Activated naive CD4-positive, alpha-beta T cell treated with anti-CD3 and anti-CD28 coated beads, Interleukin-2, amount 10 ng/mL, durations not matched to agents 7 days and 5 days (primary cell): Measurements from ENCODE around the gene DCDC2C.

Experiments used
- CTCF ChIA-PET: fragments of 350-600 bp; sonication (Branson Sonifier 250); formaldehyde crosslinking; loops from one replicate; lab custom pipeline; 2021; ENCODE audit warnings: antibody characterized with exemption; lab: Charles Lee
- DNase-seq: peaks from one replicate; pipeline ENCODE4 v3.0.0-alpha.2; 2020
- H3K27ac Mint-ChIP-seq: one replicate; pipeline ENCODE4 v1.8.0; 2021; ENCODE audit warnings: mild to moderate bottlenecking, moderate library complexity, mixed read lengths
- H3K27me3 Mint-ChIP-seq: one replicate; pipeline ENCODE4 v1.8.0; 2021; ENCODE audit warnings: mild to moderate bottlenecking, mixed read lengths
- H3K36me3 Mint-ChIP-seq: one replicate; pipeline ENCODE4 v1.8.0; 2021; ENCODE audit warnings: mixed read lengths
- H3K4me1 Mint-ChIP-seq: one replicate; pipeline ENCODE4 v1.8.0; 2021; ENCODE audit warnings: mixed read lengths
- H3K4me3 Mint-ChIP-seq: one replicate; pipeline ENCODE4 v1.8.0; 2021; ENCODE audit warnings: mild to moderate bottlenecking, moderate library complexity, mixed read lengths
- H3K9me3 Mint-ChIP-seq: one replicate; pipeline ENCODE4 v1.8.0; 2021; ENCODE audit warnings: mixed read lengths

DCDC2C gene

DNA sequence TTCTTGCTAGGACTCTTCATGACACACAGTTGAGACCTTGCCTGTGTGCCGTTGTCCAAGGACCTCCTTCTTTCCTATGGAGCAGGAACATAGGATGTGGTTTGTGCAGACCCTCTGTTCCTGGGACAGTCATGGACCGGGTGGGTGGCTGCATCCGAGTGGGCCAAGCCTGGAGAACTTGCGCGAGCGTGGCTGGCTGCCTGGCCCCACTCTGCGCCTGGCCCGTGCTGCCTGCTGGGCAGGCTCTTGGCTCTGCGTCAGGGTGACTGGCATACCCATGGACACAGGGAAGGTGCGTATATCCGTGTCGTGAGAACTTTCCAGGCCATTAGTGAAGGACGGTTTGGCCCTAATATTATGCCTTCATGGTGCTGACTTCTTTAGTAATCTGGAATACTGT is 68.2 kb downstream of the DCDC2C start:
- H3K36me3 Mint-ChIP-seq: no peaks in the 10 kb centered on the region
- CTCF ChIA-PET: no interaction called here
- peaks cover 7% of the 10 kb centered on the region for H3K27me3 Mint-ChIP-seq
- DNase-seq: no peak
- no peaks in the 10 kb centered on the region for H3K9me3 Mint-ChIP-seq
- no peak overlapping the region for H3K4me3 Mint-ChIP-seq
- no peak overlapping the region for H3K27ac Mint-ChIP-seq
- H3K4me1 Mint-ChIP-seq: no peaks in the 10 kb centered on the region

DNA sequence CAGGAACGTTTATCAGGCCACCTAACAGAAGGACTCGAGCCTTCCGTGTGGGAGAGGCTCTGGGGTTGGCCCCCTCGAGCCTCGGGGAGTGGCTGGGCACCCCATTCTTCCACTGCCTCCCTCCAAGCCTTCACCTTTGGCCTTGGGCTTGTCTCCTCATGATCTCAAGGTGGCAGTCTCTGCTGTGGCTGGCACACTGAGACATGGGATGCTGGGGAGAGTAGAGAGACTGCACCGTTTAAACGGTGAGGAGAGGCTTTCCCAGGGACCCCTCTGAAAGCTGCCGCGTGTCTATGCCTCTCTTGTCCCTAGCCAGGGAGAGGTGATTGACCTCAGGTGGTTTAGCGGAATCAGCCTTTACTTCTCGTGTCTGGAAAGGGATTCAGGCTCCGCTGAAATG is 71.0 kb downstream of the DCDC2C start:
- no peaks in the 10 kb centered on the region for H3K36me3 Mint-ChIP-seq
- no peak for DNase-seq
- H3K27me3 Mint-ChIP-seq: peaks cover 31% of the 10 kb centered on the region
- H3K4me1 Mint-ChIP-seq: peaks cover 7% of the 10 kb centered on the region
- CTCF ChIA-PET: no interaction called here
- H3K4me3 Mint-ChIP-seq: no peak overlapping the region
- no peak overlapping the region for H3K27ac Mint-ChIP-seq
- H3K9me3 Mint-ChIP-seq: no peaks in the 10 kb centered on the region

DNA sequence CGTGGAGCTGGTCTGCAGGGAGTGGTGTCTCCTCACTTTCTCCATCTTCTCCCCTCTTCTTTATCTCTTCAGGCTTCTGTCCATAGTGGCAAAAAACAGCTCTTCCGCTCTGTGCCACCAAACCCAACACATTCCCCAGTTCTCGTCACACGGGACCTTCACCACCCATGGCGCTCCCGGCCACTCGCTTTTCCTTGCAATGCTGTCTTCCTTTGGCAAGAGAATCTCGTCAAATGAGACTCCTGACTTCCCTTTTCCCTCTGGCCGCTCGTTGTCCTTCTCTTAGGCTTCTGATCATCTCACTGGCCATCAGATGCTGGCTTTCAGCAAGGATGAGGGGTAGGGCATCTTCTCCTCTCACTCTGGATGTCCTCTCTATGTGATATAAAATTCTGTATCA is 72.9 kb downstream of the DCDC2C start:
- no peak overlapping the region for H3K27ac Mint-ChIP-seq
- H3K36me3 Mint-ChIP-seq: no peaks in the 10 kb centered on the region
- H3K4me3 Mint-ChIP-seq: no peak overlapping the region

DNA sequence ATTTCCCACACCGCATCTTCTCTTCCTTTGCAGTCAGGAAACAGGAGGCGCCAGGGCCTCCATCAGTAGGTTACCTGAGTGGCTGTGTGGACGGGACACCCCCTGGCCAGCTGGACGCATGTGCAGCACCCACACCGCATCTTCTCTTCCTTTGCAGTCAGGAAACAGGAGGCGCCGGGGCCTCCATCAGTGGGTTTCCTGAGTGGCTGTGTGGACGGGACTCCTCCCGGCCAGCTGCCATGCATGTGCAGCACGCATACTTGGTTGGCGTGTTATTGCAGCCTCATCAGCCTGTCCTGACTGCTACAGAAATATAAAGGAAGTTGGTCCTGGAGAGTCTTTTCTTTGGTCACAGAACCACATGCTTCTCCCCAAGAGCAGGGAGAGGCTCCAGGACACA is 74.6 kb downstream of the DCDC2C start:
- H3K36me3 Mint-ChIP-seq: no peaks in the 10 kb centered on the region
- no peak overlapping the region for H3K27ac Mint-ChIP-seq
- CTCF ChIA-PET: interaction anchor here (1.7 kb wide), 1 partner anchor 50 kb away, joined by 5 read pairs; no protein-coding TSS in a partner anchor

More for the DNA sequence above, 72.9 kb downstream of the DCDC2C start:
- CTCF ChIA-PET: interaction anchor here (1.7 kb wide), 1 partner anchor 48 kb away, joined by 5 read pairs; no protein-coding TSS in a partner anchor
- H3K4me1 Mint-ChIP-seq: peaks cover 23% of the 10 kb centered on the region
- H3K9me3 Mint-ChIP-seq: no peaks in the 10 kb centered on the region
- no peak for DNase-seq
- H3K27me3 Mint-ChIP-seq: peaks cover 36% of the 10 kb centered on the region

DNA sequence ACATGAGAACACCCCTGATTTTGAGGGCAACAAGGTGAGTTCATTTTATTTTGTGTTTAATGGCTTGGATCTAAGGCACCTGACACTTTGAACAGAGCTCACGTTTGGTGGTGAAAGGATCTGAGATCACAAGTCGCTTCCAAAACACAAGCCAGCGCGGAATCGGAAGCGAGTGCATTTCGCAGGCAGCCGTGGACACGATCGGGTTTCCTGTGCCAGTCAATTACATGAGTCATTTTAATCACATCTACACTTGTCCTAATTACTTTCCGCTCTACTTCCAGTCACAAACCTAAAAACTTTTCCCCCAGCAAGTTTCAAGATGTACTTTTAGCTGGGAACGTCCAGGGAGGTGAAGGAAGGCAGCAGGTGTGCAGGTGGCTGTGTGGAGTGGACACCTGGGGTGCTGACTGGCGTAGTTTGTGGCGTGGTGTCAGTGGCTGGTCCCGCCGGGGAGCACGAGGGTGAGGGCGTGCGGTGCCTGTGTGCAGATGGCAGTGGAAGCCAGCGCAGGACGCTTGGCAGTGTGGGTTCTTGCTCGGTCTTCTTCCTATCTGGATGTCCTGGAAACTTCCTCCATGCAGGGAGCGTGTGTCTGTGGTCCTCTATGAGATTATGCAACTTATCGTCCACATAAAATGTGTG is 75.6 kb downstream of the DCDC2C start:
- no peaks in the 10 kb centered on the region for H3K9me3 Mint-ChIP-seq
- H3K27ac Mint-ChIP-seq: no peak overlapping the region
- CTCF ChIA-PET: interaction anchor here (2.9 to 4.3 kb wide), 2 partner anchors 48 to 51 kb away, joined by 11 to 60 read pairs; no protein-coding TSS in a partner anchor
- H3K4me3 Mint-ChIP-seq: no peak overlapping the region
- peaks cover 36% of the 10 kb centered on the region for H3K27me3 Mint-ChIP-seq
- no peaks in the 10 kb centered on the region for H3K36me3 Mint-ChIP-seq
- DNase-seq: no peak
- H3K4me1 Mint-ChIP-seq: peaks cover 23% of the 10 kb centered on the region

More for the DNA sequence above, 74.6 kb downstream of the DCDC2C start:
- Mint-ChIP-seq H3K9me3 (no peaks in the 10 kb centered on the region), H3K4me1 (peaks cover 23% of the 10 kb centered on the region), H3K4me3 (no peak overlapping the region), H3K27me3 (peaks cover 36% of the 10 kb centered on the region)
- no peak for DNase-seq

DNA sequence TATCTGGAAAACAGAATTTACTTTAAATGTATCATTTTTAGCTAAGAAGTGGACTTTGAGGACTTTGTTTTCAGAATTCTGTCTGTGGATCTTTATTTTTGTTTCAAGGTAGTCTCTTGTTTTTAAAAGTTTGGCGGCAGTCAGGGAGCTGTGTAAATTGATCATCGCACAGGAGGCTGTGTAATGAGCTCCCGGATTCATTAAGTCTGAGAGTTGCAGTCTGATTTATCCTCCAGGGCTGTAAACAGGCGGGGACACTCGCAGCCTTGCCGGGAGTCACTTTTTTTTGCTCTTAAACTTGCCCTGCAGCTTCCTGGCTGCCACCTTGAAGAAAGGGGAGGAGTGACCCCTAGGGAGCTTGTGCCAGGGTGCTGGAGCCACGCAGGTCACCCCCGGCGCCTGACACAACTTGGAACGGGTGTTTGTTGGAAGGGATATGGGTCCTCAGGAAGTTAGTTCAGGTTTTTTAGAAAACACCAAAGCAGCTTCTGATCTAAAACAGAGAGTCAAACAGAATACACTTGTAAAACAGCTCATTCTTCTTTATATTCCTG is 76.2 kb downstream of the DCDC2C start:
- Mint-ChIP-seq H3K9me3 (no peaks in the 10 kb centered on the region), H3K27me3 (peaks cover 36% of the 10 kb centered on the region), H3K4me3 (no peak overlapping the region), H3K36me3 (no peaks in the 10 kb centered on the region), H3K27ac (peak overlapping the region; percentile 35), H3K4me1 (peaks cover 23% of the 10 kb centered on the region)
- CTCF ChIA-PET: interaction anchor here (1.7 to 4.3 kb wide), 4 partner anchors 12 to 128 kb away, joined by 5 to 60 read pairs (median 13); no protein-coding TSS in a partner anchor
- no peak for DNase-seq

DNA sequence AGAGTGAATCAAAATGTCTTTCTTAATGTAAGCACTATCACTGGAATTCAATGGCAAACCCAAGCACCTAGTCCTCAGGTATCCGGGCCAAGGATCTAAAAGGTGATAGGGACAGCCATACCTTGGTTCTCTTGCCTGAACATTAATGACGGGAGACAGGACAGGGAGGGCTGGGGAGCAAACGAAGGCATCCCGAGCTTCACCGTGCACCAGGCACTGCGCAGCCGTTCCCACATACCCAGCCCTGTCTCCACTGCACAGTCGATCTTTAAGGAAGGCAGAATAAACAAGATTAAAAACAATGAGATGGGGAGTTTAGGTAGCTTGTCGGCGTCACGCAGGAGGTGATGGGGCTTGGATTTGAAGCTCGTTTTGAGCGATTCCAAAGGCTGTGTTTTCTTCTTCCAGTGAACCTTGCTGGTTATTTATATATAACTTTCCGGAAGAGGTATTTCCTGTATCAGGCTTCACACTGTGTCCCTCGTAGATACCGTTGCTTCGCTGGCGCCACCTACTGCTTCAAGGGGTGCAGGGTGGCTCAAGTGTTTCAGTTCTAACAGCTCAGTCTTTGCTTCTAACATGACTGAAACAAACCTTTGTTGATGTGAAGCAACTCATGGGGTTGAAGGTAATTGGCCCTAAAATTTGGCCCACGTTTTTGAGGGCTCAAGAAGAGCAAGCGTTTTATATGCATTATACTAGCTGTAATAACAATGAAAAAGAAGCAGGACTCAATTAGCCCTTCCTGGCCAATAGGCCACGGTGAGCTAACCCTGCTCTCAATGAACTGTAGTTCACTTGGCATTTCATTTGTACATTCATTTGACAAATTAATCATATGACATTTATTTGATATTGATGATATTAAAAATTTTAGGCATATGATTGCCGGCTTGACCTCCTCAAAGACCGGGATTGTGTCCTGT is 77.4 kb downstream of the DCDC2C start:
- Mint-ChIP-seq H3K36me3 (no peaks in the 10 kb centered on the region), H3K4me3 (peak overlapping the region; percentile 30), H3K9me3 (no peaks in the 10 kb centered on the region), H3K27me3 (peaks cover 36% of the 10 kb centered on the region), H3K4me1 (peaks cover 23% of the 10 kb centered on the region), H3K27ac (peak overlapping the region; percentile 3)
- peak; percentile 83 for DNase-seq
- CTCF ChIA-PET: interaction anchor here (0.6 to 4.3 kb wide), 16 partner anchors 8 to 365 kb away, joined by 3 to 60 read pairs (median 4); no protein-coding TSS in a partner anchor

DNA sequence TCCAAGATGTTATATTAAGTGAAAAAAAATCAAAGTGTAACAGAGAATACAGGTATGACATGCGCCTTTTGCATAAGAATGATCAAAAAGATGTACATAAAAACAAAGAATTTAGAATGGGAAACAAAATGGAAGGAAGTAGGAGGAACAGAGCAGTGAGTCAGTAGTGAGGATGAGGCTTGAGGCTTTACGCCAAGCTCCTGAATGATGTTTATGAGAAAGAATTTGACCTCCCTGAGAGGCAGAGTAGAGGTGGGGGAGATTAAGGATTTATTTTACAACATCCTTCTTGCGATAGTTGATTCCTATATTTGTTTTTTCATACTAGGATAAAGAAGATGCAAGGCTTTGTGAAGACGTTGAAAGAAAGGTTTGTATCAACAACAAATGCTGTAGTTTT is 81.4 kb downstream of the DCDC2C start:
- H3K4me3 Mint-ChIP-seq: no peak overlapping the region
- no peak for DNase-seq
- H3K27ac Mint-ChIP-seq: no peak overlapping the region
- no peaks in the 10 kb centered on the region for H3K36me3 Mint-ChIP-seq
- CTCF ChIA-PET: no interaction called here
- peaks cover 12% of the 10 kb centered on the region for H3K4me1 Mint-ChIP-seq
- no peaks in the 10 kb centered on the region for H3K9me3 Mint-ChIP-seq
- peaks cover 1% of the 10 kb centered on the region for H3K27me3 Mint-ChIP-seq

DNA sequence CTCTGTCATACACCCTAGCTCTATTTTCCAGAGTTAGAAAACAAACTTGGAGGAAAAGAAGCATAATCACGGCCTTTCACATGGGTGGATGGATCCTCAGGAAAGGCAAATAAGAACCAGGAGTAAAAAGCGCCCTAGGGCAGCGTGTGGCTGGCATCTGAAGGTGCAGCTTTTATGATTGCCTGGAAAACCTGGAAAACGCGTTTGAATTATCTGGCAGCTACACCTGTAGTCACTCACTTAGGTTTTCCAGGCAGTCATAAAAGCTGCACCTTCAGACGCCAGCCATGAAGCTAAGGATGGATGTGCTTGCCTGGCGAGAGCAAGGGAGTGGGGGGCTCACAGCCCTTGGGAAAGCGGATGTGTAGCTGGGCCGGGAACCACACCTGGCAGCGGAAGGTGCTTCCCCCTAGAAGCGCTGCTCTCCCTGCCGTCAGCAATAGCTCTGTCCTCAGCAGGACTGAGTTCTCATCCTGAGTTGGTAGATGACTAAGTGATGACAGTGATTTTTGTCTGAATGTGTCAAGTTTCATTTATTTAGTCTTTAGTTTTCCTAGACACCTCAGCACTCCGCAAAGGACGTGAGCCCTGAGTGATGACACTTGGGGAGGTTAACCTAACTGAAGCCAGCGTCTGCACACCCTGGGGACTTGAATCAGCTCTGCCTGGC is 82.0 kb downstream of the DCDC2C start:
- H3K4me3 Mint-ChIP-seq: no peak overlapping the region
- no peaks in the 10 kb centered on the region for H3K9me3 Mint-ChIP-seq
- CTCF ChIA-PET: no interaction called here
- no peak overlapping the region for H3K27ac Mint-ChIP-seq
- DNase-seq: no peak
- peaks cover 6% of the 10 kb centered on the region for H3K4me1 Mint-ChIP-seq
- no peaks in the 10 kb centered on the region for H3K27me3 Mint-ChIP-seq
- H3K36me3 Mint-ChIP-seq: no peaks in the 10 kb centered on the region

DNA sequence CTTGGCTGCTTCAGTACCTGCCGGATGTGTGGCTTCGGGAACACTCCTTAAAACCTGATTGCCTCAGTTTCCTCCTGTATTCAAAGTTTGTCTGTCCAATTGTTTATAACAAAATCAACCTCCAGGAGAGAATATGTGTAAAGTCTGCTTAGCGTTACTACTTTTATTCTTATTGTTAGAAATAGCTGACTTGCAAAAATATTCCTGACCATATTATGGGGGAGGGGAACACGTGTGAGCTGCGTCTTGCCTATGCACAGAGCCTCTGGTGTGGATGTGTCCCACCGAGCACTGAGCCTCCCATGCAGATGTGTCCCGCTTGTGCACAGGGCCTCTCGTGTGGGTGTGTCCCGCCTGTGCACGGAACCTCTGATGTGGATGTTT is 82.5 kb downstream of the DCDC2C start:
- H3K9me3 Mint-ChIP-seq: no peaks in the 10 kb centered on the region
- no peaks in the 10 kb centered on the region for H3K36me3 Mint-ChIP-seq
- no peak for DNase-seq
- no peak overlapping the region for H3K4me3 Mint-ChIP-seq
- H3K4me1 Mint-ChIP-seq: peaks cover under 1% of the 10 kb centered on the region
- H3K27me3 Mint-ChIP-seq: no peaks in the 10 kb centered on the region
- CTCF ChIA-PET: no interaction called here
- H3K27ac Mint-ChIP-seq: no peak overlapping the region

DNA sequence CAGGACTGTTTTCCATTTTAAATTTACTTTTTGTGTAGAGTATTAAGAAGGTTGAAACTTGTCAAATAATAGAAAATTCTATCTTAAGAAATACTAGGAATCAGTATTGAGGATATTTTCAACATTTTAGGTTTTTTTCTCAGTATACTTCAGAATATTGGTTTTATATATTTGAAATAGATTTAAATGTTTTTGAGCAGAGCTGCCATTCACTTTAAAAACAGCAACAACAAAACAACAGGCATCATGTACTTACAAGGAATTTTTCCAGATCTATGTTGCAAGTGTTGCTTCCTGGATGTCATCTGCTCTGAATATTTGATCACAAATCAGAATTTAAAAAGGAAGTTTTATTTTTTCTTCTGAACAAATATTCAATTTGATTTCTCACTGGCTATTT is 84.4 kb downstream of the DCDC2C start:
- no peaks in the 10 kb centered on the region for H3K9me3 Mint-ChIP-seq
- CTCF ChIA-PET: no interaction called here

DNA sequence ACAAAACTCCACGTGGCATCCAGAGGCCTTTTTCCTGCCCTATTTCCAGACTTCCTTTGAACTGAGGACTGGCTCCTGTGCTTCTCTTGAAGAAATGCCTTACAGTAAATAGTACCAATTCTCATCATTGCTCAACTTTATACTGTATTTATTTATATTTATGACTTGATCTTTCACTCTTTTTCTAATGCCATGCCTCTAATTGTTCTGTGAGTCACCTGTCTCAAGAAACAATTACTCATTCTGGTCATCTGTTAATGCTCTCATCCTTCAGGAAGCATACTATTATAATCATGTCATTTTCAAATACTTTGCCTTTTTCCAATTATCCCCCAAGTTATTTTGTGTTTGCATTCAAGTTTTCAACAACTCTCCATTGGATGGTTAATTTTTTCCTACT is 85.9 kb downstream of the DCDC2C start:
- Mint-ChIP-seq H3K4me3 (no peak overlapping the region), H3K4me1 (no peaks in the 10 kb centered on the region), H3K36me3 (no peaks in the 10 kb centered on the region), H3K9me3 (no peaks in the 10 kb centered on the region), H3K27ac (no peak overlapping the region), H3K27me3 (no peaks in the 10 kb centered on the region)
- CTCF ChIA-PET: no interaction called here
- DNase-seq: no peak

More for the DNA sequence above, 84.4 kb downstream of the DCDC2C start:
- no peak overlapping the region for H3K27ac Mint-ChIP-seq
- no peaks in the 10 kb centered on the region for H3K27me3 Mint-ChIP-seq
- no peak for DNase-seq
- no peaks in the 10 kb centered on the region for H3K36me3 Mint-ChIP-seq
- no peak overlapping the region for H3K4me3 Mint-ChIP-seq
- no peaks in the 10 kb centered on the region for H3K4me1 Mint-ChIP-seq

DNA sequence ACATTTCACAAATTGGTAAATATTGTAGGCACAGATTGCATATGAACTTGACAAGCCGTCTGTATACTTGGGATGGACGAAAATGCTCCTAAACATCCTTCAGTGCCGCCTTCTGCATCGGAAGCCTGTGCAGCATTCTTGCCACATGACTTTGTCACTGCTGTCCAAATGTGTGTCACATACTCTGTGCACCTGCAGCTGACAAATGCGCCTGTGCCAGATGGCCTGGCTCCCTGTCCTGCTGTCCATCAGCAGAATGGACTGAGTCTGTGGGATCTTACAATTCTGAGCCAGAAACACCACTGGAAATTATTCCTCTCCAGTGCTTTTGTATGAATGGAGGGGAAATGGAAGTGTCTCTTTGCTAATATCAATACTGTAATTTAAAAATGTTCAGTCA is 89.9 kb downstream of the DCDC2C start:
- Mint-ChIP-seq H3K4me1 (no peaks in the 10 kb centered on the region), H3K9me3 (no peaks in the 10 kb centered on the region), H3K27me3 (no peaks in the 10 kb centered on the region), H3K4me3 (no peak overlapping the region), H3K27ac (no peak overlapping the region), H3K36me3 (no peaks in the 10 kb centered on the region)
- DNase-seq: no peak
- CTCF ChIA-PET: no interaction called here

DNA sequence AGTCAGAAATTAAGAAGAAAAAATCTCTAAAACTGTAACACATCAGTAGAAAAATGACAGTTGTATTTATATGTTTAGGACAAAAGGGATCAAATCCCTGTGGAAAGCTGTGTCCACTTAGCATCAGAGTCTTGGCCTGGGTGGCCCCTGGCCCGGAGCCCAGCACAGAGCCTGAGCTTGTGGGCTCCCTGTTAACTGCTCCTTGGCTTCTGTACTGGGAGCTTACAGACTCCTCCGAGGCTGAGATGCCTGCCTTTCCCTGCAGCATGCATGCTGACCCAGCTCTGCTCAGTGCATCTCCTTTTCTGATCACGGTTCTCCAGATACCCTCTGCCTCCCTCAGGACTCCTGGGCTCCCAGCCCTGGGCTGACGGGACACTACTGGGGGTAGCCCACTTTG is 98.1 kb downstream of the DCDC2C start:
- no peaks in the 10 kb centered on the region for H3K36me3 Mint-ChIP-seq
- H3K27me3 Mint-ChIP-seq: no peaks in the 10 kb centered on the region
- no peaks in the 10 kb centered on the region for H3K9me3 Mint-ChIP-seq
- H3K4me3 Mint-ChIP-seq: no peak overlapping the region
- DNase-seq: no peak
- no peaks in the 10 kb centered on the region for H3K4me1 Mint-ChIP-seq
- CTCF ChIA-PET: no interaction called here
- H3K27ac Mint-ChIP-seq: no peak overlapping the region
